ENCODE results near the gene ZC3H14.
A peak's percentile ranks its signal among the peaks of the same experiment; 100 is the strongest.

ZC3H14 gene

DNA sequence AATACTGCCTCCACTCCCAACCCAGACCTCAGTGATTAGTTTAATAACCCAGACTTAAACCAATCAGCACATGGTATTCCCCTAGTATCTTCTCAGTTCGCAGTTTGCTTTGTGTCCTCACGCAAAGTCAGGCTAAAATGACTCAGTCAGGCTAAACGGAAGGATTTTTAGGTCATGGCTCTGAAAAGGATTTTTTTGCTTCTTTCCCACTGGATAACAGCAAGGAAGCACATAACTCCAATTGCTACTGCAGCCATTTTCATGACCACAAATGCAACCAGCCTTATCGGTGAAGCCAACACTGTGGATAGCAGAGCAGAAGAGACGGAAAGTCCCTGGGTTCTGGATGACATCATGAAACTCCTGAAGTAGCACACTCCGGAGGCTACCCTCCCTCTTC, 67.7 kb downstream of the ZC3H14 start:
- Histone ChIP-seq H3K4me1 (ENCODE audit: control insufficient read depth, insufficient read depth, low read length, unreplicated experiment) (peaks cover 9% of the 10 kb centered on the region), H3K79me2 (ENCODE audit: control insufficient read depth, insufficient read depth, low read length, unreplicated experiment) (no peaks in the 10 kb centered on the region), H3K27ac (ENCODE audit: low read depth, low read length) (peak overlapping the region; percentile 16; the same call in 1 of the 2 replicates), H3K27me3 (ENCODE audit: insufficient read depth, low read length) (no peaks in the 10 kb centered on the region), H3K4me3 (ENCODE audit: low read depth, low read length) (peak overlapping the region; percentile 27; the same call in 1 of the 2 replicates), H3K36me3 (ENCODE audit: insufficient read depth, low read length) (no peaks in the 10 kb centered on the region), H2AFZ (ENCODE audit: low read length, unreplicated experiment) (peak overlapping the region; percentile 69)

DNA sequence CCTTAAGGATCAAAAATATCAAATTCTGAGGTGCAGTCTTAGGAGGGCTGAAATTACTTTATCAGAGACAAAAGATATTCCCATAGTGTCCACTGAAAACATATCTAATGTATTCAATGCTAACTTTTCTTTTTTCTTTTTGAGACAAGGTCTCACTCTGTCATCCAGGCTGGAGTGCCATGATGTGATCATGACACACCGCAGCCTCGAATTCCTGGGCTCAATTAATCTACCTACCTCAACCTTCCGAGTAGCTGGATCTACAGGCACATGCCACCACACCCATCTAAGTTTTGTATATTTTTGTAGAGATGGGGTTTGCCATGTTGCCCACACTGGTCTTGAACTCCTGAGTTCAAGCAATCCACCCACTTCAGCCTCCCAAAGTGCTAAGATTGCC, 68.3 kb downstream of the ZC3H14 start:
- peak overlapping the region; percentile 69 for H2AFZ ChIP-seq (ENCODE audit: low read length, unreplicated experiment)
- no peak overlapping the region for H3K4me3 ChIP-seq (ENCODE audit: low read depth, low read length)
- H3K36me3 ChIP-seq (ENCODE audit: insufficient read depth, low read length) = no peaks in the 10 kb centered on the region
- peak overlapping the region; percentile 3; the same call in 1 of the 2 replicates for H3K27ac ChIP-seq (ENCODE audit: low read depth, low read length)
- peaks cover 9% of the 10 kb centered on the region for H3K4me1 ChIP-seq (ENCODE audit: control insufficient read depth, insufficient read depth, low read length, unreplicated experiment)
- no peaks in the 10 kb centered on the region for H3K27me3 ChIP-seq (ENCODE audit: insufficient read depth, low read length)
- no peaks in the 10 kb centered on the region for H3K79me2 ChIP-seq (ENCODE audit: control insufficient read depth, insufficient read depth, low read length, unreplicated experiment)

DNA sequence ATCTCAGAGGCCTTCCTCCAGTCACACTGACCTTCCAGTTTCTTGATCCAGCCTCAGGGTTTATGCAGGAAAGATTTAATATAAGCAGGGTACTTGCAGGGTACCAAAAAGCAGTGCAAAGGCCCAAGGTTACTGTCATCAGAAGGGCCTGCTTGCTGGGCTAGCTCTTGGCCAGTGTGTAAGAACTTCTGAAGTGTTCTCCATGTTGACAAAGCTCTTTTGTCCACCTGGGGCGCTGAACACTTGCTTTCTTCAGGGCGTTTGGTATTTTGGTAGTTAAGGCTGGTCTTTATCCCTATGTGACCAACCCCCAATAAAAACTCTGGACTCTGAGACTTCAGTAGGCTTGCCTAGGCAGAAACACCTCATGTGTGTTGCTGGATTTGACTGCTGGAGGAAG, 69.7 kb downstream of the ZC3H14 start:
- H3K4me3 ChIP-seq (ENCODE audit: low read depth, low read length) = no peak overlapping the region
- H3K27ac ChIP-seq (ENCODE audit: low read depth, low read length) = no peak overlapping the region
- peaks cover 9% of the 10 kb centered on the region for H3K4me1 ChIP-seq (ENCODE audit: control insufficient read depth, insufficient read depth, low read length, unreplicated experiment)
- H3K36me3 ChIP-seq (ENCODE audit: insufficient read depth, low read length) = no peaks in the 10 kb centered on the region
- no peak overlapping the region for H2AFZ ChIP-seq (ENCODE audit: low read length, unreplicated experiment)
- H3K79me2 ChIP-seq (ENCODE audit: control insufficient read depth, insufficient read depth, low read length, unreplicated experiment) = no peaks in the 10 kb centered on the region
- H3K27me3 ChIP-seq (ENCODE audit: insufficient read depth, low read length) = no peaks in the 10 kb centered on the region

DNA sequence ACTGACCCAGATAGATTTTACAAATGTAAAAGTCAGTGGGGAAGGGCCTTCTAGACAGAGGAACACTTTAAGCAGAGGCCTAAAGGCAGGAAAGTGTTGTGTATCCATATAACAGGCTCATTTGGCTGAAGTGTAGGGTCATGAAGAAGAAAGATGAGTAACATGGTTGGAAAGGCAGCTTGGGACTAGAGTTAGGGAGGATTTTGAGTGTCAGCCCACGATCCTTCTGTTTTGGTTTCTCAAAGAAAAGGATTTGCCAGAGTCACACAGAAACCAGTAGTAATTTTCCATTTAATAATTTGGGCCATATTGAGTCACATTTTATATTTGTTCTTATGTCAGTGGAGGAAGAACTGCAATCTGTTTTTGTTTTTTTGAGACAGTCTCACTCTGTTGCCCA, 76.4 kb downstream of the ZC3H14 start:
- no peaks in the 10 kb centered on the region for H3K27me3 ChIP-seq (ENCODE audit: insufficient read depth, low read length)
- H2AFZ ChIP-seq (ENCODE audit: low read length, unreplicated experiment) = no peak overlapping the region
- no peaks in the 10 kb centered on the region for H3K4me1 ChIP-seq (ENCODE audit: control insufficient read depth, insufficient read depth, low read length, unreplicated experiment)
- H3K4me3 ChIP-seq (ENCODE audit: low read depth, low read length) = no peak overlapping the region
- no peak overlapping the region for H3K27ac ChIP-seq (ENCODE audit: low read depth, low read length)
- H3K36me3 ChIP-seq (ENCODE audit: insufficient read depth, low read length) = no peaks in the 10 kb centered on the region
- no peaks in the 10 kb centered on the region for H3K79me2 ChIP-seq (ENCODE audit: control insufficient read depth, insufficient read depth, low read length, unreplicated experiment)

DNA sequence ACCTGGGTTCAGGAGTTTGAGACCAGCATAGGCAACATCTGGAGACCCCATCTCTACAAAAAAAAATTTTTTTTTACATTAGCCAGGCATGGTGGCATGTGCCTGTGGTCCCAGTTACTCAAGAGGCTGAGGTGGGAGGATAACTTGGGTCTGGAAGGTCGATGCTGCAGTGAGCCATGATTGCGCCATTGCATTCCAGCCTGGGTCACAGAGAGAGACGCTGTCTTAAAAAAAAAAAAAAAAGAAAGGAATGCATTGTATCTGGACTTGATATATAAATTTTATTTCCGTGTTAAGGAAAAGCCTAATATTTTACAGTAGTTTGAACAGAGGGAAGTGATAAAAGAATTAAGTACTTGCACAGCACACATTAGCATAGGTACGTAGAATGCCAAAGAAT, 97.2 kb downstream of the ZC3H14 start:
- H3K27me3 ChIP-seq (ENCODE audit: insufficient read depth, low read length) = no peaks in the 10 kb centered on the region
- no peaks in the 10 kb centered on the region for H3K4me1 ChIP-seq (ENCODE audit: control insufficient read depth, insufficient read depth, low read length, unreplicated experiment)
- H3K4me3 ChIP-seq (ENCODE audit: low read depth, low read length) = no peak overlapping the region
- H2AFZ ChIP-seq (ENCODE audit: low read length, unreplicated experiment) = no peak overlapping the region
- no peaks in the 10 kb centered on the region for H3K36me3 ChIP-seq (ENCODE audit: insufficient read depth, low read length)
- H3K27ac ChIP-seq (ENCODE audit: low read depth, low read length) = no peak overlapping the region
- no peaks in the 10 kb centered on the region for H3K79me2 ChIP-seq (ENCODE audit: control insufficient read depth, insufficient read depth, low read length, unreplicated experiment)

DNA sequence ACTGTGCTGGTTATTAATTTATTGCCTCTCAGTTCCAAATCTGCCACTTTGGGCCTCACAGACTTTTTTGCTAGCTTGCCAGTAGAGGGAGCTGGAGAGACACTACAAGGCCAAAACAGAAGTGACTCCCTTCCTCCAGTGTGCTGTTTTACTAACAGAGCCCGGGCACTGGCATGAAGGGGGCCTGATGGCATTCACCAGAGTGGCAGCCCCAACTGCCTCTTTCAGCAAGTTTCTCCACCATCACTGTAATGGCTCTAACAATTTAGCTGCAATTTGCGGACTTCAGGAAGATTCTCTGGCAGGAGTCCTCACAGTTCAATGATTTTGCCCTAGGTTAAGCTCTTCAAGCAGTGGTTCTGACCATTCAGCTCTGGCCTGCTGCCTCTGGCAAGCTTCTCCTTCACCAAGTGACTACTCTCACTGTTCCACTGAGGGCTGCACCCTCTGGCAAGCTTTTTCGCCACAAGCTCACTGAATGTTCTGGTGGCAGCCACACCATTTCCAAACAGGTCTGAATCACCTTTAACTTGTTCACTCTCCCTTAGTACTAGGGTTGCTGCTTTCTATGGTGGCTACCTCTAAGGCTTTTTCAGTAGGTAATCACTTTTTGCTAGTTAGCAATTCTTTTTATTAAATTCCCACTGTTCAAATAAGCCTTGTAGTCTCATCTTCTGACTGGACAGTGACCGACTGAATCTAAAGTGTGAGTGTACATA, 104.9 kb downstream of the ZC3H14 start:
- no peaks in the 10 kb centered on the region for H3K36me3 ChIP-seq (ENCODE audit: insufficient read depth, low read length)
- H3K4me3 ChIP-seq (ENCODE audit: low read depth, low read length) = no peak overlapping the region
- no peaks in the 10 kb centered on the region for H3K4me1 ChIP-seq (ENCODE audit: control insufficient read depth, insufficient read depth, low read length, unreplicated experiment)
- peaks cover 14% of the 10 kb centered on the region; the same call in 1 of the 2 replicates for H3K27me3 ChIP-seq (ENCODE audit: insufficient read depth, low read length)
- H3K27ac ChIP-seq (ENCODE audit: low read depth, low read length) = no peak overlapping the region
- H2AFZ ChIP-seq (ENCODE audit: low read length, unreplicated experiment) = no peak overlapping the region
- no peaks in the 10 kb centered on the region for H3K79me2 ChIP-seq (ENCODE audit: control insufficient read depth, insufficient read depth, low read length, unreplicated experiment)

DNA sequence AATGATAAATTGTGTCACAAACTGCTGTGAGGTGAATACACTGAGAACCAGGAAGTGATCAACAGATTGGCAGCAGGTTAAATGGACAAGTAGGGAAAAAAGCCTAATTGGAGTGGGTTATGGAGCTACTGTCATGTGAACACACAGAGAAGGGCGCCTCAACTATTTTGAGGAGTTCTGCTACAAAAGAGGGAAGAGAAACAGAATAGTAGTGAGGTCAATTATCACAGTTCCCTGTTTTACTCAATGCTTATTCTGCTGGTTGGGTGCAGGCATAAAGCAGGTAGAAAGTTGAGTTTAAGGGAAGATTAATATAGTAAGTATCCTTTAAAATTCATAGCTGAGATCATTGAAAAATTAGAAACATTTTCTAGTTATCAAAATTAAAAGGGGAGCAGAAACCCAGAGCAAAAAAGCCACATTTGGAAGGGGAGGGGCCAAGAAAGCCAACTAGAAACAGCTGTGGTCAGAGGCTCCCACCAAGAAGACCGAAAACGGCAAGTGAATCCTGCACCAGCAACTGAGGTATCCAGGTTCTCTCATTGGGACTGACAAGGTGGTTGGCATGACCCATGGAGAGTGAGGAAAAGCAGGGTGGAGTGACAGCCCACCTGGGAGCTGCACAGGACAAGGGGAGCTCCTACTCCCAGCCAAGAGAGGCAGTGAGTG, 105.7 kb downstream of the ZC3H14 start:
- Histone ChIP-seq H3K27ac (ENCODE audit: low read depth, low read length) (no peak overlapping the region), H2AFZ (ENCODE audit: low read length, unreplicated experiment) (no peak overlapping the region), H3K4me3 (ENCODE audit: low read depth, low read length) (no peak overlapping the region), H3K79me2 (ENCODE audit: control insufficient read depth, insufficient read depth, low read length, unreplicated experiment) (no peaks in the 10 kb centered on the region), H3K4me1 (ENCODE audit: control insufficient read depth, insufficient read depth, low read length, unreplicated experiment) (no peaks in the 10 kb centered on the region), H3K27me3 (ENCODE audit: insufficient read depth, low read length) (peaks cover 14% of the 10 kb centered on the region; the same call in 1 of the 2 replicates), H3K36me3 (ENCODE audit: insufficient read depth, low read length) (no peaks in the 10 kb centered on the region)

DNA sequence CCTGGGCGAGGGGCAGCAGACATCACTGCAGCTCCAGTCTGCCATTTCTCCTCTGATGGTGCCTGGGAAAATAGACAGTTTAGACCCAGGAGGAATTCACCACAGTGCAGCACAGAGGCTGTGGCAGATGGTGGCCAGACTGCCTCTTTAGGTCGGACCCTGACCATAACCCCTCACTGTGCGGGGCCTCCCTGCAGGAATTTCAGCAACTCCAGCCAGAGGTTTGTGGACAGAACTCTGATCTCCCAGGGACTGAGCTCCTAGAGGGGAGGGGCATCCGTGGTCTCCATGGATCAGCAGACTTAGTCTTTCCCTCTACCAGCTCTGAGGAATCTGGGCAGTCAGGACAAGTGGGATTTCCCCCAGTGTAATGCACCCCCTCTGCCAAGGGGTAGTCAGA, 106.5 kb downstream of the ZC3H14 start:
- Histone ChIP-seq H3K27me3 (ENCODE audit: insufficient read depth, low read length) (peaks cover 14% of the 10 kb centered on the region; the same call in 1 of the 2 replicates), H2AFZ (ENCODE audit: low read length, unreplicated experiment) (no peak overlapping the region), H3K4me3 (ENCODE audit: low read depth, low read length) (no peak overlapping the region), H3K27ac (ENCODE audit: low read depth, low read length) (no peak overlapping the region), H3K79me2 (ENCODE audit: control insufficient read depth, insufficient read depth, low read length, unreplicated experiment) (no peaks in the 10 kb centered on the region), H3K4me1 (ENCODE audit: control insufficient read depth, insufficient read depth, low read length, unreplicated experiment) (no peaks in the 10 kb centered on the region), H3K36me3 (ENCODE audit: insufficient read depth, low read length) (no peaks in the 10 kb centered on the region)
